HFF-Myc (cell line): ENCODE results near the gene DISP3.

ENCODE experiments used
- DNase-seq: peaks from one replicate; pipeline ENCODE4 v3.0.0-alpha.2; 2011; ENCODE audit warnings: low read depth; ENCODE audit errors: extremely low read depth
- H3K4me3 ChIP-seq: replicated peaks from 2 replicates; pipeline ENCODE4 v1.5.1; 2011; ENCODE audit warnings: low read depth, mild to moderate bottlenecking, control low read depth, low read length
- CTCF ChIP-seq: IDR thresholded peaks from 2 replicates; pipeline ENCODE4 v1.5.1; 2012; ENCODE audit warnings: mild to moderate bottlenecking, low read depth, low read length, control low read depth; ENCODE audit errors: missing control alignments

Gene DISP3

GRCh38 chr1:11518791-11519628 lies 40.1 kb downstream of the DISP3 start:
- no peak for DNase-seq
- no peak for TF ChIP-seq CTCF
- H3K4me3 ChIP-seq = no peak overlapping the region

GRCh38 chr1:11519629-11520031 lies 40.7 kb downstream of the DISP3 start:
- no peak overlapping the region for H3K4me3 ChIP-seq
- no peak for TF ChIP-seq CTCF
- DNase-seq = no peak

GRCh38 chr1:11520531-11521233 lies 41.7 kb downstream of the DISP3 start:
- DNase-seq = no peak
- no peak for TF ChIP-seq CTCF

GRCh38 chr1:11521582-11522399 lies 42.8 kb downstream of the DISP3 start:
- TF ChIP-seq CTCF = no peak
- no peak for DNase-seq

More at GRCh38 chr1:11520531-11521233, 41.7 kb downstream of the DISP3 start:
- no peak overlapping the region for H3K4me3 ChIP-seq

GRCh38 chr1:11522400-11523235 lies 43.7 kb downstream of the DISP3 start:
- no peak for TF ChIP-seq CTCF
- no peak overlapping the region for H3K4me3 ChIP-seq
- no peak for DNase-seq

More at GRCh38 chr1:11521582-11522399, 42.8 kb downstream of the DISP3 start:
- H3K4me3 ChIP-seq = no peak overlapping the region

GRCh38 chr1:11523261-11523660 lies 44.3 kb downstream of the DISP3 start:
- DNase-seq = no peak
- H3K4me3 ChIP-seq = no peak overlapping the region
- TF ChIP-seq CTCF = no peak
